Tibial nerve (tissue), 4 donors: ENCODE data around the gene DNTT. TPM values are rescaled to one million over a fixed set of nuclear protein-coding genes. Genes with fewer than 3 reads are reported as not detected.

Experiments used
- DNase-seq, 2 donors: peaks; one replicate each; pipeline ENCODE4 v3.0.0-alpha.2; 2019; ENCODE audit warnings: low spot score in 2 of 2
- H3K27ac ChIP-seq, 4 donors: fragments of 200-600 bp; sonication (generic) in 3 of 4; one replicate each; pipeline ENCODE4 v1.5.1; 2017 to 2019; ENCODE audit warnings: mild to moderate bottlenecking in 1 of 4
- H3K27me3 ChIP-seq, 2 donors: fragments of 200-600 bp; sonication (generic) in 1 of 2; one replicate each; pipeline versions ENCODE4 v1.5.1 to v1.6.0; 2017 to 2019
- H3K36me3 ChIP-seq, 3 donors: fragments of 200-600 bp; sonication (generic); one replicate each; pipeline ENCODE4 v1.5.1; 2018 to 2019
- H3K4me1 ChIP-seq, 4 donors: fragments of 200-600 bp; sonication (generic) in 3 of 4; one replicate each; pipeline ENCODE4 v1.5.1; 2017 to 2019
- H3K4me3 ChIP-seq, 4 donors: fragments of 200-600 bp; sonication (generic) in 3 of 4; one replicate each; pipeline ENCODE4 v1.5.1; 2017 to 2019; ENCODE audit warnings: mild to moderate bottlenecking in 1 of 4, moderate library complexity in 1 of 4
- H3K9me3 ChIP-seq, 4 donors: fragments of 200-600 bp; sonication (generic) in 3 of 4; one replicate each; pipeline ENCODE4 v1.5.1; 2017 to 2019
- EP300 ChIP-seq, 2 donors: sonication (generic); formaldehyde crosslinking; IDR thresholded peaks; one replicate each; pipeline ENCODE4 v1.6.1; 2017; ENCODE audit warnings: antibody characterized with exemption in 2 of 2, mild to moderate bottlenecking in 1 of 2
- POLR2A ChIP-seq, 2 donors: fragments of 450-650 bp; IDR thresholded peaks; one replicate each; pipeline ENCODE4 v1.6.1; 2017; ENCODE audit warnings: antibody characterized with exemption in 2 of 2, mild to moderate bottlenecking in 2 of 2, moderate library complexity in 2 of 2
- WGBS, 2 donors: methylation state at CpG; one replicate each; pipeline ENCODE4 v1.1.5; 2018; 5-methylcytosine and 5-hydroxymethylcytosine counted together
- total RNA-seq, 4 donors: library from RNA; depleted of rRNA; stranded (reverse); fragments of >200 nt; gene quantifications; one replicate each; pipeline ENCODE4 v1.1.0, GENCODE V29; 2016
- TF ChIP-seq, protein P1 (sequence below), 5 experiments: fragments of 200-600 bp in 3 of 5; fragments of 450-650 bp in 2 of 5; sonication (generic) in 3 of 5; IDR thresholded peaks; one replicate each; pipeline ENCODE4 v1.5.1; 2016 to 2019; ENCODE audit warnings: antibody characterized with exemption in 5 of 5, mild to moderate bottlenecking in 3 of 5, moderate library complexity in 2 of 5

Gene DNTT
- total RNA-seq, 4 donors from 2014 or later: not detected

DNA sequence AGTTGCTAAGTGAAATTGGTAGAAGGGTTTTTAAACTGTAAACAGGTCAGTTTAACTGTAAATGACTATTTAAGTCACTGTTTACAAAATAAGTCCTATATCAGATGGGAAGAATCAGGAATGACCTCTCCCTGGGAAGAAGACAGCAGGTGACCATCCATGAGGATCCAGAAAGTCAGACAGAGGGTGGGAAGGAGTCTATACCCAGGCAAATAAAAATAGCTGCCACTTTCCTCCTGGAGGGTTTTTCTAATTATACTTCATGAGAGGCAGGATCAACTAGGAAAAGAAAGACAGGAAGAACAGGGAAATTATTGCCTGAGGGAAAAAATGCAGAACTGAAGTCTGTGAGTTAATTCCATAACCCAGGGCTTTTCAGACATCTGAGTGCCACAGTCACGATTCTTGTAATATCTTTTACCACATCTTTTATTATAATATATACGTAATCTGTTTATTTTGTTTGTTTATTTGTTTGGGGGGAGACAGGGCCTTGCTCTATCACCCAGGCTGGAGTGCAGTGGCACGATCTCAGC, 7.0 kb downstream of the DNTT start:
- no peaks in the 10 kb centered on the region for H3K4me1 ChIP-seq
- H3K27me3 ChIP-seq: no peaks in the 10 kb centered on the region
- H3K36me3 ChIP-seq: no peaks in the 10 kb centered on the region
- 58 to 64% methylated on average over 3 of the region's 3 CpGs for WGBS, 2 donors
- H3K27ac ChIP-seq: no peak overlapping the region
- TF ChIP-seq, protein P1, sequence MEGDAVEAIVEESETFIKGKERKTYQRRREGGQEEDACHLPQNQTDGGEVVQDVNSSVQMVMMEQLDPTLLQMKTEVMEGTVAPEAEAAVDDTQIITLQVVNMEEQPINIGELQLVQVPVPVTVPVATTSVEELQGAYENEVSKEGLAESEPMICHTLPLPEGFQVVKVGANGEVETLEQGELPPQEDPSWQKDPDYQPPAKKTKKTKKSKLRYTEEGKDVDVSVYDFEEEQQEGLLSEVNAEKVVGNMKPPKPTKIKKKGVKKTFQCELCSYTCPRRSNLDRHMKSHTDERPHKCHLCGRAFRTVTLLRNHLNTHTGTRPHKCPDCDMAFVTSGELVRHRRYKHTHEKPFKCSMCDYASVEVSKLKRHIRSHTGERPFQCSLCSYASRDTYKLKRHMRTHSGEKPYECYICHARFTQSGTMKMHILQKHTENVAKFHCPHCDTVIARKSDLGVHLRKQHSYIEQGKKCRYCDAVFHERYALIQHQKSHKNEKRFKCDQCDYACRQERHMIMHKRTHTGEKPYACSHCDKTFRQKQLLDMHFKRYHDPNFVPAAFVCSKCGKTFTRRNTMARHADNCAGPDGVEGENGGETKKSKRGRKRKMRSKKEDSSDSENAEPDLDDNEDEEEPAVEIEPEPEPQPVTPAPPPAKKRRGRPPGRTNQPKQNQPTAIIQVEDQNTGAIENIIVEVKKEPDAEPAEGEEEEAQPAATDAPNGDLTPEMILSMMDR (IDR thresholded peaks at IDR 0.05): no peak
- TF ChIP-seq EP300 (IDR thresholded peaks at IDR 0.05): no peak
- no peak overlapping the region for H3K4me3 ChIP-seq
- DNase-seq: no peak
- H3K9me3 ChIP-seq: no peaks in the 10 kb centered on the region

DNA sequence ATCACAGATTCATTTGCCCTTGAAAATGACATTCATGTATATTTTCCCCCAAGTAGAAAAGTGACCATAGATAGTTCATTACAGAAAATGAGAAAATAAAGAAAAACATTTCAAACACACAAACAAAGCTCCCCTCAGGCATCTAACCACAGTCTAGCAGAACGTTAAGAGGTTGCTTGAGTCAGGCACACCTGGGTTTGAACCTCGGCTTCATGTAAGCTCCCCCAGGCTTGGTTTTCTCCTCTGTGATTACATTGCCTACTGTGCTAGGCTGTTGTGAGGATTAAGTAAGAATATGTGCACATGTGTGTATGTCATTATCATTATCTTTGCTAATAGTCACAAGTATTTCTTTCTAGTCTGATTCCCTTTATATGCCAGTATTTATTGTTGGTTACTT, 9.1 kb downstream of the DNTT start:
- no peaks in the 10 kb centered on the region for H3K9me3 ChIP-seq
- WGBS, 2 donors: 55 to 59% methylated on average over 2 of the region's 2 CpGs
- no peak for TF ChIP-seq POLR2A (IDR thresholded peaks at IDR 0.05)
- TF ChIP-seq, protein P1 (IDR thresholded peaks at IDR 0.05): no peak
- TF ChIP-seq EP300 (IDR thresholded peaks at IDR 0.05): no peak

DNA sequence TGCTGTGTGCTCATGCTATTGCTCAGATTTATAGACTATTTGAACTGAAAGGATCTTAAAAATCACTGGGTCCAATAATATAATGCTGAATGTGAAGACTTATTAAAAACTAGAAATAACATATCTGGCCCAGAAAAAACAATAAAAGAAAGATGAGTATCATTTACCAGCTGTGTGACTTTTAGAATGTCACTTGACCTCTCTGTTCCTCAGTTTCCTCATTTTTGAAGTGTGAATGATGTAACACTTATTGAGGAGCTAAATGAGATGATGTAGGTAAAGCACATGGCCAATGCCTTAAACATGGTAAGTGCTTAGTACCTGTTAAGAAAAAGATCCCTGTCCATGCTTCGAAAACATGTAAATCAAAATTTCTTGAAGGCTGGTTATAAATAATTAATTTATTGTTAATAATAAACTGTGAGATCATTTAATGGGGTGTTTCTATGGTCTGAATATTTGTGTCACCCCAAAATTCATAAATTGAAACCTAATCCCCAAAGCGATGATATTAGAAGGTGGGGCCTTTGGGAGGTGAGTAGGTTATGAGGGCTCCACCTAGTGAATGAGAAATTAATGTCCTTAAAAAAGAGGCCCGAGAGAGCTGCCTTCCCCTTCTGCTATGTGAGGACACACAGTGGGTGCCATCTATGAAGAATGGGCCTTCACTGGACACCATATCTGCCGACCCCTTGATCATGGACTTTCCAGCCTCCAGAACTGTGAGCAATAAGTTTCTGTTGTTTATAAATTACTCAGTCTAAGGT, 13.0 kb downstream of the DNTT start:
- TF ChIP-seq, protein P1 (IDR thresholded peaks at IDR 0.05): no peak
- TF ChIP-seq POLR2A (IDR thresholded peaks at IDR 0.05) (no peak), EP300 (IDR thresholded peaks at IDR 0.05) (no peak)
- no peak for DNase-seq
- Histone ChIP-seq H3K4me3 (no peak overlapping the region), H3K9me3 (no peaks in the 10 kb centered on the region), H3K36me3 (no peaks in the 10 kb centered on the region), H3K27ac (no peak overlapping the region), H3K27me3 (peaks cover 0 to 6% of the 10 kb centered on the region in 2 donors), H3K4me1 (no peaks in the 10 kb centered on the region)
- 77 to 86% methylated on average over 4 of the region's 4 CpGs for WGBS, 2 donors

More for the DNA sequence above, 9.1 kb downstream of the DNTT start:
- H3K27me3 ChIP-seq: no peaks in the 10 kb centered on the region
- DNase-seq: no peak
- H3K27ac ChIP-seq: no peak overlapping the region
- H3K36me3 ChIP-seq: no peaks in the 10 kb centered on the region
- no peak overlapping the region for H3K4me3 ChIP-seq
- H3K4me1 ChIP-seq: no peaks in the 10 kb centered on the region

DNA sequence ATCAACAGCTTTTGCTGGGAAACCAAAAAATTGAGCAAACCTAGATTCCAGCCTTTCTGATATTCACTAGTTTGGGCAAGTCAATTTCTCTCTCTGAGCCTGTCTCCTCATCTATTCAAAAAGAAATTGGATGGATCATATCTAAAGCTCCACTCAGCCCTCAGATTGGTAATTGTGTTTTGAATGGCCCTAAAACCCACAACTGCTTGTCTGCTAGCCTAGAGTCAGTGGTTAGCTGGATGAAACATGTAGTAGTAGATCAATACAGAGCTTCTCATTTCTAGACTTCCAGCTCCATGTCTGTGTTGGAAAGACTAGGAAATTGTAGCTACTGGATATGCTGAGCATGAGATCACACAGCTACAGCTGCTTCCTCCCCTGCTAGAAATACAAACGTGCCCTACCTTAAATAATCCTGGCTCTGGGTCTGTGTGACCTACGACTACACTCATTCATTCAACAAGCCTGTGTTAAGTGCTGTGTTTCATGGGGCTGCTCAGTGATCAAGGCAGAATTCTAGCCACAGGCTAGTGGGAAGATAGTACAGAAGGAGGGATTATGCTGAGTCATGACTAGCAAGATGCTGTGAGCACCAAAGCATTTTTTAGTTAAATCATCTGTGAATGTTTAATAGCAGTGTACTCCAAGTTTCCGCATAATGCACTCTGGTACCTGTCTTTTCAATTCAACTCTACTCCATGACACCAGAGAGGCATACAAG, 15.7 kb downstream of the DNTT start:
- Histone ChIP-seq H3K9me3 (no peaks in the 10 kb centered on the region), H3K27me3 (peaks cover 0 to 13% of the 10 kb centered on the region in 2 donors), H3K36me3 (no peaks in the 10 kb centered on the region), H3K4me3 (no peak overlapping the region), H3K4me1 (no peaks in the 10 kb centered on the region), H3K27ac (no peak overlapping the region)
- WGBS, 2 donors: 29 to 51% methylated on average over 3 of the region's 3 CpGs
- TF ChIP-seq POLR2A (IDR thresholded peaks at IDR 0.05) (no peak), EP300 (IDR thresholded peaks at IDR 0.05) (no peak)
- TF ChIP-seq, protein P1 (IDR thresholded peaks at IDR 0.05): no peak
- no peak for DNase-seq

DNA sequence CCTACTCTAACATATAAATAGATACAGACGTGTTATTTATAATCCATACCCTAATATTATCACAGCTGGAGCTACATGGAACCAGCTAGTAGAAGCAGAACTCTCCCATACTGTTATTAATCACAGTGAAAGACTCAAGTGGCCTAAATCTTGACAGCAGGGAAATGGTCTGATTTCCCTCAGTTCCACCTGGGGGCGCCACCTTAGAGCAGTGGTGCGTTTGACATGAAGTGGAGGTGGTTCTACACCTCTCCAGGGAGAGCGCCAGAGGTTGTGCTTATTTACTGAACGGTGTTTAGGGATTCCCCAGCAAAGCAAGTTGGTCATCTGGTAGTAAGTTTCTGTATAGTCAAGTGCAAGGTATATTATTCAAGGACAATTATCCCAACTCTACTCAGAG, 17.6 kb downstream of the DNTT start:
- H3K4me3 ChIP-seq: no peak overlapping the region
- peaks cover 0 to 13% of the 10 kb centered on the region in 2 donors for H3K27me3 ChIP-seq
- WGBS, 2 donors: 60 to 62% methylated on average over 5 of the region's 5 CpGs
- TF ChIP-seq POLR2A (IDR thresholded peaks at IDR 0.05) (no peak), EP300 (IDR thresholded peaks at IDR 0.05) (no peak)
- TF ChIP-seq, protein P1 (IDR thresholded peaks at IDR 0.05): no peak
- no peaks in the 10 kb centered on the region for H3K9me3 ChIP-seq
- H3K4me1 ChIP-seq: no peaks in the 10 kb centered on the region
- no peaks in the 10 kb centered on the region for H3K36me3 ChIP-seq
- H3K27ac ChIP-seq: no peak overlapping the region
- DNase-seq: no peak
